ENCODE results near the gene RAB17.

GRCh38 chr2:237604960-237605359 is 14.4 kb upstream of the RAB17 start:
- peak; percentile 46 for TF ChIP-seq CTCF (conservative IDR thresholded peaks at IDR 0.05; ENCODE audit: low read length)
- TF ChIP-seq EZH2phosphoT487 (IDR thresholded peaks at IDR 0.05; ENCODE audit: borderline replicate concordance) = no peak
